ENCODE measurements around the gene ZNF415. TPM values are rescaled to one million over a fixed set of nuclear protein-coding genes. Genes with fewer than 3 reads are reported as not detected.

The ZNF415 gene
- total and polyA plus RNA-seq, 9 of the 15 experiments (the other 6 are each of a cell fraction or from before 2014, with no cell fraction given), result 0.06 to 0.82 (median 0.14) TPM; not detected in 2

- TF ChIP-seq, protein P1, sequence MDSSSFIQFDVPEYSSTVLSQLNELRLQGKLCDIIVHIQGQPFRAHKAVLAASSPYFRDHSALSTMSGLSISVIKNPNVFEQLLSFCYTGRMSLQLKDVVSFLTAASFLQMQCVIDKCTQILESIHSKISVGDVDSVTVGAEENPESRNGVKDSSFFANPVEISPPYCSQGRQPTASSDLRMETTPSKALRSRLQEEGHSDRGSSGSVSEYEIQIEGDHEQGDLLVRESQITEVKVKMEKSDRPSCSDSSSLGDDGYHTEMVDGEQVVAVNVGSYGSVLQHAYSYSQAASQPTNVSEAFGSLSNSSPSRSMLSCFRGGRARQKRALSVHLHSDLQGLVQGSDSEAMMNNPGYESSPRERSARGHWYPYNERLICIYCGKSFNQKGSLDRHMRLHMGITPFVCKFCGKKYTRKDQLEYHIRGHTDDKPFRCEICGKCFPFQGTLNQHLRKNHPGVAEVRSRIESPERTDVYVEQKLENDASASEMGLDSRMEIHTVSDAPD (CRISPR knock-in tag; IDR thresholded peaks at IDR 0.05), result no peak
- TF ChIP-seq KAT2B (IDR thresholded peaks at IDR 0.05; ENCODE audit: low read depth, low read length), result no peak
- TF ChIP-seq MCM7 (IDR thresholded peaks at IDR 0.05), result no peak
- no peak for TF ChIP-seq ZKSCAN1 (IDR thresholded peaks at IDR 0.05; ENCODE audit: low read depth, low read length)
- peak in 1 of 2 experiments; percentile 80; a peak in 1 of 4 replicates for TF ChIP-seq RCOR1 (IDR thresholded peaks at IDR 0.05; ENCODE audit: borderline replicate concordance in 1 of 2, low read depth in 2 of 2, low read length in 2 of 2)
- TF ChIP-seq CTCF (IDR thresholded peaks at IDR 0.05 in 2 of 3, conservative IDR thresholded peaks at IDR 0.05 in 1 of 3; ENCODE audit: insufficient read depth in 2 of 3, low read depth in 1 of 3, low read length in 3 of 3), result no peak; a peak in 1 of 6 replicates
- no peak for TF ChIP-seq ZNF445 (CRISPR knock-in tag; IDR thresholded peaks at IDR 0.05; ENCODE audit: low read depth)
- 0 out of 2 replicates have a peak, but pooled peaks have one; percentile 60 for TF ChIP-seq HLTF (IDR thresholded peaks at IDR 0.05)
- no peak for TF ChIP-seq KDM2B (CRISPR knock-in tag; IDR thresholded peaks at IDR 0.05)
- TF ChIP-seq, protein P2, sequence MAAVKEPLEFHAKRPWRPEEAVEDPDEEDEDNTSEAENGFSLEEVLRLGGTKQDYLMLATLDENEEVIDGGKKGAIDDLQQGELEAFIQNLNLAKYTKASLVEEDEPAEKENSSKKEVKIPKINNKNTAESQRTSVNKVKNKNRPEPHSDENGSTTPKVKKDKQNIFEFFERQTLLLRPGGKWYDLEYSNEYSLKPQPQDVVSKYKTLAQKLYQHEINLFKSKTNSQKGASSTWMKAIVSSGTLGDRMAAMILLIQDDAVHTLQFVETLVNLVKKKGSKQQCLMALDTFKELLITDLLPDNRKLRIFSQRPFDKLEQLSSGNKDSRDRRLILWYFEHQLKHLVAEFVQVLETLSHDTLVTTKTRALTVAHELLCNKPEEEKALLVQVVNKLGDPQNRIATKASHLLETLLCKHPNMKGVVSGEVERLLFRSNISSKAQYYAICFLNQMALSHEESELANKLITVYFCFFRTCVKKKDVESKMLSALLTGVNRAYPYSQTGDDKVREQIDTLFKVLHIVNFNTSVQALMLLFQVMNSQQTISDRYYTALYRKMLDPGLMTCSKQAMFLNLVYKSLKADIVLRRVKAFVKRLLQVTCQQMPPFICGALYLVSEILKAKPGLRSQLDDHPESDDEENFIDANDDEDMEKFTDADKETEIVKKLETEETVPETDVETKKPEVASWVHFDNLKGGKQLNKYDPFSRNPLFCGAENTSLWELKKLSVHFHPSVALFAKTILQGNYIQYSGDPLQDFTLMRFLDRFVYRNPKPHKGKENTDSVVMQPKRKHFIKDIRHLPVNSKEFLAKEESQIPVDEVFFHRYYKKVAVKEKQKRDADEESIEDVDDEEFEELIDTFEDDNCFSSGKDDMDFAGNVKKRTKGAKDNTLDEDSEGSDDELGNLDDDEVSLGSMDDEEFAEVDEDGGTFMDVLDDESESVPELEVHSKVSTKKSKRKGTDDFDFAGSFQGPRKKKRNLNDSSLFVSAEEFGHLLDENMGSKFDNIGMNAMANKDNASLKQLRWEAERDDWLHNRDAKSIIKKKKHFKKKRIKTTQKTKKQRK (IDR thresholded peaks at IDR 0.05; ENCODE audit: borderline replicate concordance, low read depth, low read length), result no peak
- no peak for TF ChIP-seq EZH2 (IDR thresholded peaks at IDR 0.05; ENCODE audit: borderline replicate concordance, low read depth, low read length)
- TF ChIP-seq POU5F1 (IDR thresholded peaks at IDR 0.05; ENCODE audit: borderline replicate concordance, low read depth, low read length, partially characterized antibody), result no peak
- TF ChIP-seq HMG20A (CRISPR knock-in tag; conservative IDR thresholded peaks at IDR 0.05), result no peak
- 0 out of 2 replicates have a peak, but pooled peaks have one; percentile 40 for TF ChIP-seq NFATC3 (IDR thresholded peaks at IDR 0.05)
- TF ChIP-seq MIER1 (IDR thresholded peaks at IDR 0.05; ENCODE audit: low read depth), result 0 out of 2 replicates have a peak, but pooled peaks have one; percentile 50
- TF ChIP-seq, protein P3, sequence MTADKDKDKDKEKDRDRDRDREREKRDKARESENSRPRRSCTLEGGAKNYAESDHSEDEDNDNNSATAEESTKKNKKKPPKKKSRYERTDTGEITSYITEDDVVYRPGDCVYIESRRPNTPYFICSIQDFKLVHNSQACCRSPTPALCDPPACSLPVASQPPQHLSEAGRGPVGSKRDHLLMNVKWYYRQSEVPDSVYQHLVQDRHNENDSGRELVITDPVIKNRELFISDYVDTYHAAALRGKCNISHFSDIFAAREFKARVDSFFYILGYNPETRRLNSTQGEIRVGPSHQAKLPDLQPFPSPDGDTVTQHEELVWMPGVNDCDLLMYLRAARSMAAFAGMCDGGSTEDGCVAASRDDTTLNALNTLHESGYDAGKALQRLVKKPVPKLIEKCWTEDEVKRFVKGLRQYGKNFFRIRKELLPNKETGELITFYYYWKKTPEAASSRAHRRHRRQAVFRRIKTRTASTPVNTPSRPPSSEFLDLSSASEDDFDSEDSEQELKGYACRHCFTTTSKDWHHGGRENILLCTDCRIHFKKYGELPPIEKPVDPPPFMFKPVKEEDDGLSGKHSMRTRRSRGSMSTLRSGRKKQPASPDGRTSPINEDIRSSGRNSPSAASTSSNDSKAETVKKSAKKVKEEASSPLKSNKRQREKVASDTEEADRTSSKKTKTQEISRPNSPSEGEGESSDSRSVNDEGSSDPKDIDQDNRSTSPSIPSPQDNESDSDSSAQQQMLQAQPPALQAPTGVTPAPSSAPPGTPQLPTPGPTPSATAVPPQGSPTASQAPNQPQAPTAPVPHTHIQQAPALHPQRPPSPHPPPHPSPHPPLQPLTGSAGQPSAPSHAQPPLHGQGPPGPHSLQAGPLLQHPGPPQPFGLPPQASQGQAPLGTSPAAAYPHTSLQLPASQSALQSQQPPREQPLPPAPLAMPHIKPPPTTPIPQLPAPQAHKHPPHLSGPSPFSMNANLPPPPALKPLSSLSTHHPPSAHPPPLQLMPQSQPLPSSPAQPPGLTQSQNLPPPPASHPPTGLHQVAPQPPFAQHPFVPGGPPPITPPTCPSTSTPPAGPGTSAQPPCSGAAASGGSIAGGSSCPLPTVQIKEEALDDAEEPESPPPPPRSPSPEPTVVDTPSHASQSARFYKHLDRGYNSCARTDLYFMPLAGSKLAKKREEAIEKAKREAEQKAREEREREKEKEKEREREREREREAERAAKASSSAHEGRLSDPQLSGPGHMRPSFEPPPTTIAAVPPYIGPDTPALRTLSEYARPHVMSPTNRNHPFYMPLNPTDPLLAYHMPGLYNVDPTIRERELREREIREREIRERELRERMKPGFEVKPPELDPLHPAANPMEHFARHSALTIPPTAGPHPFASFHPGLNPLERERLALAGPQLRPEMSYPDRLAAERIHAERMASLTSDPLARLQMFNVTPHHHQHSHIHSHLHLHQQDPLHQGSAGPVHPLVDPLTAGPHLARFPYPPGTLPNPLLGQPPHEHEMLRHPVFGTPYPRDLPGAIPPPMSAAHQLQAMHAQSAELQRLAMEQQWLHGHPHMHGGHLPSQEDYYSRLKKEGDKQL (CRISPR knock-in tag; IDR thresholded peaks at IDR 0.05; ENCODE audit: borderline replicate concordance), result no peak
- TF ChIP-seq ZNF324 (CRISPR knock-in tag; IDR thresholded peaks at IDR 0.05), result no peak
Observed at GRCh38 chr19:53161123-53161522, 28.4 kb upstream of the ZNF415 start (continued).

Measured in K562 (cell line).